NCI-H2227 (cell line): ENCODE measurements around the gene ADCY7.
"Not testable (repeated sequence)": the region's sequence is repeated elsewhere in the genome, so short reads cannot be mapped to it uniquely, and the experiment has no call there.

Source experiments
- DNase-seq: peaks from one replicate; lab custom pipeline; 2025; ENCODE audit not compliant: unreplicated experiment; lab: John Stamatoyannopoulos, UW

Gene ADCY7

DNA sequence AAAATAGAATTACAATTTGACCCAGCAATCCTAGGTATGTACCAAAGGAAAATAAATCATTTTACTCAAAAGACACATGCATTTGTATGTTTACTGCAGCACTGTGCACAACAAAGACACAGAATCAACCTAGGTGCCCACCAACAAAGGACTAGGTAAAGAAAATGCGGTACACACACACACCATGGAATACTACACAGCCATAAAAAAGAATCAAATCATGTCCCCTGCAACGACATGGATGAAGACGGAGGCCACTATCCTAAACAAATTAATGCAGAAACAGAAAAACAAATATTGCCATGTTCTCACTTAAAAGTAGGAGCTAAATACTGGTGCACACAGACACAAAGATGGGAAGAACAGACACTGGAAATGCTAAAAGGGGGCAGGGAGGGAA lies 66.2 kb downstream of the ADCY7 start:
- DNase-seq, result no peak

DNA sequence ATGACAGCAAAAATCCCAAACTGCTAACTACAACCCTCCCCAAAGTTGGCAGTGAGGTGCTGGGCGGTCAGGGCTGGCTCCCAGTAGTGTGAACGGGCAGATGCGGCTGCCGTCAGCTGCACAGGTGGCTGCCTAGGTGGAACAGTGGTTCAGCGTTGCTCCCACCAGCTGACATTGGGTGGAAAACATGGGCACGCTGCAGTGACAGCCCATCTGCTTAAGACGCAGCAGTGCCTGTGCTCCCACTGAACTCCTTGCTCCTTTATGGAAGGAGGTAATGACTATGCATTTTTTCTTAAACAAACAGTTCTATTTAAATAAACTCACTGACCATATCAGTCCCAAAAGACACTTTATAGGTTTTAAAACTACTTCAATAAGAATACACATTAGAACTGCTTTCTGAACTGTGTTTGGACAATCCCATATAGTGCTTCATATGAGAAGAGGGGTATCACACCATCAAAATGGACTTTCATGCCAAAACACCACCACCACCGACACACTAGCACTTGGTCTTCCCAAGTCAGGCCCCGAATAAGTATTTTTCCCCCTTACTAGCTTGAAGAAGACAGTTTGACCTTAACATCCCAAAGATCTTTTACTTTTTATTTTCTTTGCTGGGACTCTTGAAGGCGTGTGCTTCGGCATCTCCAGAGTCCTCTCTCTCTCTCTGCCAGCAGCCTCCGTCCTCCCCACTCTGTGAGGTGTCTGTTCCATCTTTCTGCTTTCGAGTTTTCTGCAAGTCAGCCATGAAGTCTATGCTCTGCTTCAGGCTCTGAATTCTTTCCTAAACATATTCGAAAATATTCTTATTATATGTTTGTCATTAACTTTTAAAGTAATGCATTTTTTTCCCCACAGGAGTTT lies 68.0 kb downstream of the ADCY7 start:
- DNase-seq, result no peak

DNA sequence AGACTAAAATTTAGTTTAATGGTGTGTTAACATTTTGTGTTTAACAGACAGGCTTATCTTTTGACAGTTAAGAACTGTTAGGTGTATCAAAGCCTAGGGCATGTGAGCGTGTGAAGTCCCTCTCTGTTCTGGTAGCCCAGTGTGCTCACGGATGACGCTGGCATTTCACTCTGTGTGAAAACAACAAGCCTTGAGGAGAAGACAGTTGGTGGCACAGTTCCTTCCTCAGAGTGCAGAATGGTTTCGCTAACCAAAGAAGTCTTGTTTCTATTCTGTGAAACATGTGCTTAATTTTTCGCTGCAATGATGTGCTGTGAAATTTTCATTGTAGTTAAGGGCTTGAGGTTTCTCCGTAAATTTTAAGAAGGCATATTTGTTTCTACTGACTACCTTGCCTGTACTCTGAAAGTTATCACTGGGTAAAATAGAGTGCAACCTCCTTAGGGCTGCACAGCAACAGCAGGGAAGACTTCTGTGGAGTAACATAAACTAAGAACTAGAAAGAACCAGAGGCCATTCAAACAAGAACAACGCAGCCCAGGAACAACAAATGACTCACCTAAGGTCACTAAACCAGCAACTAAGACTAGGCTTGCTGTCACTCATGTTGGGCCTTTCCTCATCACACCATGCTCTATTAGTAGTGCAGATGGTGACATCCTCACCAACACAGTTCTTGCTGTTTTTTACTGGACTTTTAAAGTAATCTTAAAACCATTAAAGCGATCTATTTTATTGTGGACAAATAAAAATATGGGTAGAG lies 69.0 kb downstream of the ADCY7 start:
- DNase-seq, result no peak

DNA sequence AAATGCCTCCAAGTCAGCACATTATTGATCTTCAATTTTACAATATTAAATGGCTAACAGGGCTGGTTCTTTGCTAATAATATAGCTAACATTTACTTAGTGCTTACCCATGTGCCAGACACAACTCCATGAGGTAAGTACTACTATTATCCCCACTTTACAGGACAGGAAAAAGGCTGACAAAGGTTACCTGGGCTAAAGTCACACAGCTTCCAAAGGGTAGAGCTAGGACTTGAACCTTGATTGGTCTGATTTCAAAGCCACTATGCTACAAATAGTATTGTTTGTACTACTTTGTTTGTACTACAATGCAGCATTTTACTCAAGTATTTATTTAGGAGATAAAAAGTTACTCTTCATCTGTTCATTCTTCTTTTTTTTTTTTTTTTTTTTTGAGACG lies 70.5 kb downstream of the ADCY7 start:
- no peak for DNase-seq

DNA sequence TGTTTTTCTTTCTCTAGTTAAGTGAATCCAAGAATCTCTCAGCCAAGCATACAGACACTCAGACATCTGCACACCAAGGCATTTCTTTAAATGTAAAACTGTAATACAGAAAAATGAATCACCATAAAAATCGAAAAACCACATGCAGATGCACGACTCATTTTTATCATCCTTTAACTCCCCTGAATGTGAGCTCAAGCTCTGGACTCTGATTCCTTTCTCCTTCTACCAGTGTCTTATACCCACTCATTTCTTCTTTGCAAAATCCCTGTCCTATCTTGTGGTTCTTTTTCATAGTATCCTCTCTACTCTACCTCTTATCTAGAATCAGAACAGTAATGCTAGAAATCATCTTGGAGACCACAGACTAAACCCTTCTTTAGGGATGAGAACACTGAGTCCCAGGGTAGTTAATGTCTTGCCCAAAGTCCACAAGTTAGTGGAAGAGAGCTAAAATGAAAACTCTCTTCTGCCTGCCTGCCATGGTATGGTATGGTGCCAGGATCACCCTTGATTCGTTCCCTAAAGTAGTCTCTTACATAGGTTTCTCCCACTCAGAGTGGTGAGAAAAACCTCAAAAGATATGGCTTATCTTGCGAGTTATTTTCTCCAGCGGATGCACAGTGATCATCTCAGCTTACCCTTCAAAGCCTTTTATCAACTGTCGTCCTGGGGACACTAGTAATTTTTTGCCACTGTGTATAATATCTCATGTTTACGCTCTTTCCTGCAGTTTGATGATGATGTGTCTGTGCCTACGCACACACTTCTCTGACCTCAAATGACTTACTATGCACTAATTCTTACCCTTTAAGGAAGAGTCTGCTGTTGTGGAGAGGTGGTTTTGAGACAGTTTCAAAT lies 72.2 kb downstream of the ADCY7 start:
- DNase-seq, result no peak

DNA sequence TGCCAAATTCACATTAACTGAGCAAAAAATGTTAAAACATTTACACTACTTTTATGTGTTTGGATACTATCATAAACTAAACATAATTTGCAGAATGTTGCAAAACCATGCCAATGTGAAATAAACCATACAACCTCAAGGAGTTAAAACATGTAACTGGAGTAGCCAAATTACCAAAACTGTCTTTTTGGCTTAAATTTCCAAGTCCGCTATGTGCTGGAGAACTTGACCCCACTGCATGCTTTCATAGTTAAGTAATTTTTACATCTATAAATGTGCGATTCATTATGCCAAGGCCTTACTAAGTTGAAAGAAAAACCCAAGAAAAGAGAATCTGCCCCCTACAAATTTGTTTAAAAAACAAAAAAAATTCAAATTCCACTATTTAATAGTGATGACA lies 74.2 kb downstream of the ADCY7 start:
- no peak for DNase-seq

DNA sequence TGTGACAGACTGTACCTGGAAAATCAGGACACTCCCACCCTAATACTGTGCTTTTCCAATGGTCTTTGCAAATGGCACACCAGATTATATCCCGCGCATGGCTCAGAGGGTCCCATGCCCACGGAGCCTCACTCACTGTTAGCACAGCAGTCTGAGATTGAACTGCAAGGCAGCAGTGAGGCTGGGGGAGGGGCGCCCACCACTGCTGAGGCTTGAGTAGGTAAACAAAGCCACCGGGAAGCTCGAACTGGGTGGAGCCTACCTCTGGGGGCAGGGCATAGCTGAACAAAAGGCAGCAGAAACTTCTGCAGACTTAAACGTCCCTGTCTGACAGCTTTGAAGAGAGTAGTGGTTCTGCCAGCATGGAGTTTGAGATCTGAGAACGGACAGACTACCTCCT lies 77.2 kb downstream of the ADCY7 start:
- not testable (repeated sequence) for DNase-seq

DNA sequence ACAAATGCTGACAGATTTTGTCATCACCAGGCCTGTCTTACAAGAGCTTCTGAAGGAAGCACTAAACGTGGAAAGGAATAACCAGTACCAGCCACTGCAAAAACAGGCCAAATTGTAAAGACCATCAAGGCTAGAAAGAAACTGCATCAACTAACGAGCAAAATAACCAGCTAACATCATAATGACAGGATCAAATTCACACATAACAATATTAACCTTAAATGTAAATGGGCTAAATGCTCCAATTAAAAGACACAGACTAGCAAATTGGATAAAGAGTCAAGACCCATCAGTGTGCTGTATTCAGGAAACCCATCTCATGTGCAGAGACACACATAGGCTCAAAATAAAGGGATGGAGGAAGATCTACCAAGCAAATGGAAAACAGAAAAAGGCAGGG lies 78.9 kb downstream of the ADCY7 start:
- not testable (repeated sequence) for DNase-seq

DNA sequence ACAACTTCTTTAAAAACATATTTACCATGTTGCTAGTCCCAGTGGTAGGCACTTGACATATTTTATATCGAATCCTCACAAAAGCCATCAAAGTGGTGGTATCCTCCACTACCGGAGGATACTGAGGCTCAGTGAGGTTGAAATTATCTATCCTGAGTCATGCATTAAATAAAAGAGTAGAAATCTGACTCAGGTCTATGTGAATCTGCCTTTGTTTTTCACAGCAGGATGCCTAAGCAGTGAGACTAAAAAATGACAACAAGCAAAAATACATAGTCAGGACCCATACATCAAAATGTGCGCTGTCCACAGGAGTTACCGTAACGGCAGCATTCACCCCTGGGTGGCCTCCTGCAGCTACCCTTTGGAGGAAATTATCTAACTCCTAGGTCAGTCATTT lies 84.8 kb downstream of the ADCY7 start:
- no peak for DNase-seq

DNA sequence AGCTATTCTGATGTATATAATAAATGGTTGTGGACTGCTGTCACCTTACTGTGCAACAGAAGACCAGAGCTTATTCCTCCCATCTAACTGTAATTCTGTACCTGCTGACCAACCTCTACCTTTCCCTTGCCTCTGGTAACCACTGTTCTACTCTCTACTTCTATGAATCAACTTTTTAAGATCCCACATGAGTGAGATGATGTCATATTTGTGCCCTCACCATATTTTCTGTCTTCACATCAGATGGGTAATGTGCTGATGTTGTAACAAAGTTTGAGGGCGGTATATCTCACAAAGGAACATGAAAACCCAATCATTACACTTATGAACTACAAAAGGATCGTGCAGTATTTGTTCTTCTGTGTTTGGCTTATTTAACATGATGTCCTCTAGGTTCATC lies 85.6 kb downstream of the ADCY7 start:
- DNase-seq, result no peak

DNA sequence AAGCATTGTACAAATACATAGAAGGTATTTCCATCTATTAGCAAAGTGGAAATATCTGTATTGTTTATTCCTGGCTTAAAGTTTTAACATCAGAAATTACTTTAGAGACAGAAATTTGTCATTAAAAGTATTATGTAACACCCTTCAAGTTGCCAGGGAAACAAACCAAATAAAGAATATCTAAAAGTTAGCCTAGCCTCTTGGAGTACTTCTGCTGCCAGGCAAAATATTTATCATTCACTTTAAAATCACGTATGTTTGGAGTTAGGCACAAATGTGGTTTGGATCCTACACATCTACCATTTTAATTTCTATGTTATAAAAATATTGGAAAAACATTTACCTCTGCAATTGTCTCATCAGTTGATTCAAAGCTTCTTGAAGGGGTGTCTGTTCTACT lies 87.7 kb downstream of the ADCY7 start:
- no peak for DNase-seq

DNA sequence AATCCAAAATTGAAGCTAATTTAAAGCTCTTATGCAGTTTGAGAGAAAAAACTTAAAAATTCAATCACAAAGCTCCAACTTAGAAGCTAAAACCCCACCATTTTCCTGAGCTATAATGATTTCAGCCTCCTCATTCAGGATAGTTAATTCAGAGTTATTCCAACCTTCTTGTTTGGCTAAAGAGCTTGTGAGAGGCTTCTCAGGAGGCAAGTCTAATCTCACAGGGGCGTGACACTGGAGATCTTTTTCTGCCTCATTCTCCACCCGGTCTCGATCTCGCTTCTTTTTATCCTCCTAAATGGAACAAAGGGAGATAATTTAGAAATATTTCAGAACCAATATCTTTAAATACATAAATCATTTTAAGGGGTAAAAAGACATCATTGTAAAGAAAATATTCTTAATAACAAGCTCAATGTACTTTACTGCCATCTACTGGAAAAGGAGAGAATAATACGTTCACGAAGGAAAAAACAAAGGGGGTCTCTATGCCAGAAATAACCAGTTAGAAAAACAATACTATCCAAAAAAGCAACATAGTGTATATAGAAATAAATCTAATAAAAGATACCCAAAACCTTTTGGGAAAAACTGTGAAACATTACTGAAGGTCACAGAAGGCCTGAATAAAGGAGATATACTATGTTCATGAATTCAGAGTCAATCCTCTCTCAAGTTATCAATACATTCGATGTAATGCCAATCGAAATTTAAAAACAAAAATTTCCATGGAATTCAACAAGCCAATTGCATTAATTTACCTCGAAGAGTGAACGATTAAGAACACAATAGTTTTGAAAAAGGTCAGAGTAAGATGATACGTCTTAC lies 88.5 kb downstream of the ADCY7 start:
- DNase-seq, result peak; percentile 19

DNA sequence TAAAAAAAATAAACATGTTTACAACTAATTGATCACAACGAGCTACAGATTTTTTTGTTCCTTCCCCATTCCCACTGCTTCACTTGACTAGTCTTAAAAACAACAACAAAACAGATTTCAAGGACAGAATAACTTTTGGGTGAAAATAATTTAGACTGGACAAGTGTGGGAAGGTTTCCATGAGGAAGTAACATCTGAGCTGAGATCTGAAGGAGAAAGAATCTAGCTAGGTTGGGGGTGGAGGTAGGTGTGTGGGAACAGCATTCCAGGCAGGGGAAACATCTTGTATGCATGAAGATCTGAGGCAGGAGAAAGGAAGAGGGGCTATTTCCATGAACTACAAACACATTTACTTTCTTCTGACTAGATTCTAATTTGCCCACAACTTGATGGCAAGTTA lies 93.3 kb downstream of the ADCY7 start:
- no peak for DNase-seq

DNA sequence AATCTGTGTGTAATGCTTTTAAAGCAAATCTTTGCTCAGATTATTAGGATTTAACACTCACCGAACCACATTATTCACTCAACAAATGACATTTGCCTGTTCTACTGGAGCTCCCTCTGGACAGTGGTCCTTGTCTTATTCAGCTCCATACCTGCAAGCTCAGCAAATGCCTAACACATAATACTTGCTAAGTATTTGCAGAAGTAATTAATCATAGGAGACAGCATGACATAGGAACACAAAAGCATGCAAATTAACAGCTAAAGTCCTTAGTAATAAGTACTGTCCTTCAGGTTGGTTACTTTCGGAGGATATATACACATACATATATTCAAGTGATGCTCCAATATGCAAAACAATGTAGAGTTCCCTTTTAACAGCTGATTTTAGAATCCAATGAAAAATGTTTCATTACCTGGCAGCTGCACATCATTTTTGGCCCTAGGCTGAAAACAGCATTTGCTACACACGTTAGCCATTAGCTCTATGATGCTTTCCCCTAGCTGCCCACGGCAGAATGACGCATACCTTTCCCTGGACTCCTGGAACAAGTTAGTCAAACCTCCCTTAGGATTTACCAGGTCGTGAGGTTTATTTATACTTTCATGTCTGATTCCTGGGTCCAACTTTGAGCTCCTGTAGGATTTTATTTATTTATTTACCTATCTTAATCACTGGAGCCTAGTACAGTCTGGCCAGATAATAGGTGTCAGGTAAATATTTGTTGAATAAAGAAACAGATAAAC lies 93.9 kb downstream of the ADCY7 start:
- no peak for DNase-seq

DNA sequence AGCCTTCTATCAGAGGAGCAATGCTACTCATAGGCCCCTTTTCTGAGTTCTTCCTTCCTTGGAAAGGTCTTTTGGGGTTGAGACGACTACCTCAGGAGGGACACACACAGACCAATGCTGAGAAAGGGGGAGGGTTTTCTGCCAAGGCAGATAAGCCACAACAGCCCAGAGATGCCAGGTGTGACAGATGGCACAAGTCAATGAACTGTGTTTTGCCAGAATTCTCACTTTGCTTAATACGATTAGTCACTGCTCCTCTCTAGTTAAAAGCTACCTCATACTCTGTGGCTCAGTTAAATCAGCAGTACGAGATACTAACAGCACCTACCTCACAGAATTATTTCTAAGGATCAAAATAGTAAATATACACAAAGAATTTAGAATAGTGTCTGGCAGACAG lies 94.4 kb downstream of the ADCY7 start:
- no peak for DNase-seq

DNA sequence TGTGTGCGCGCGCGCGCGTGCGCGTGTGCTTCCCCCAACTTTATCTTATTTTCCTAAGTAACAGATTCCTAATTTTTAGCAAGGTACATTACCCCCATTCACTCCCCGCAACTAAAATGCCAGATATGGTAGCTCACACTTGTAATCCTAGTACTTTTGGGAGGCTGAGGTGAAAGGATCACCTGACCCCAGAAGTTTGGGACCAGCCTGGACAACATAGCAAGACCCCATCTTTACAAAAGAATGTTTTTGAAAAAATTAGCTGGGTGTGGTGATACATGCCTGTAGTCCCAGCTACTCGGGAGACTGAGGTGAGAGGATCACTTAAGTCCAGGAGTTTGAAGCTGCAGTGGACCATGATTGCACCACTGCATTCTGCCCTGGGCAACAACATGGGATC lies 97.3 kb downstream of the ADCY7 start:
- DNase-seq, result no peak

DNA sequence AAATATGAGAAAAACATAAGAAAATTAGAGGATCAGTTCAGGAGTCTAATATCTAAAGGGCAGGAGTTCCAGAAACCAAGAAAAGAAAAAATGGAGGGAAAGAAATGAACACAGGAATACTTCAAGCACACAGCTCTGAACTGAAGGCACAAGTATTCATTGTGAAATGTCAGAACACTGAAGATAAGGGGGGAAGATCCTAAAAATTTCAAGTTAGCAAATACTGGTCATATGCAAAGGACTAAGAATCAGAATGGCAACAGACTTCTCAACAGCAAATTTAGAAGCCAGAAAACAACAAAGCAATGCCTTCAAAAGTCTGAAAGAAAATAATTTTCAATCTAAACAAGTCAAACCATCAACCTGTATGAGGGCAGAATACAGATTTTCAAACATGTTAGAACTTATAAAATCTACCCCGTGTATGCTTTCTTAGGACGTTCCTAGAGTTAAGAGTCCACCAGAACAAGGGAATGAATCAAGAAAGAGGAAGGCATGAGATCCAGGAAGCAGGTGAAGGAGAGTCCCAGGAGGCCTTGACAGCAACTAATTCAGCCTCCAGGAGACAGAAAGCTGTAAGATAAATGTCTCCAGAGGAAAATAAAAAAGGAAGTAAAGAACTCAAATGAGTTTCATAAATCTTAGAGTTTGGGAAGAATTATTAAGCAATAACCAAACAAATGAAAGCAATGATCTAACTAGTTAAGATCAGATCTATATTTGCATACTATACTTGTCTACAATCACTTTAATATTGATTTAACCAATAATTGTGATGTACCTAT lies 99.6 kb downstream of the ADCY7 start:
- no peak for DNase-seq
